Measurements from ENCODE around the gene GREM2.

DNA sequence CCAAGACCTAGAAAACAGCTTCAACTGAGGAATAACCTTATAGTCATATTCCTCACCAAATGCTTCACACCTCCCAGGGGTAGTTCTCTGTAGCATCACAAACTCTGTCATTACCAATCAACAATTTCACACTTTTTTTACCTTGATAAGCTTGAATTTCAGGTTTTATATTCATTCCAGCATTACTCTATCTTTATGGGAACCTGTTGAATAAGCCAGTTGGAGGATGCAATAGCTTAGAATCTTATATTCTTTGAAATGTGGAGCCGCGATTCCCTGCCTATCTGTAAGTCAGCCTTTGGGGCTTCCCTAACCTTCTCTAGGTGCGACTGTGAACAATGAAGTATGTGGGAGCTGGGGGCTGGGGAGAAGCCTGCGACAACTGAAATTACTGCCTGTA is 145.4 kb downstream of the GREM2 start:
- TF ChIP-seq POLR2A (IDR thresholded peaks at IDR 0.05; ENCODE audit: low read depth, low read length) (no peak), JUN (IDR thresholded peaks at IDR 0.05; ENCODE audit: borderline replicate concordance, insufficient read depth, insufficient read length, low read depth) (no peak), POLR2AphosphoS5 (IDR thresholded peaks at IDR 0.05; ENCODE audit: insufficient read depth, low read depth, low read length) (no peak), CTCF (IDR thresholded peaks at IDR 0.05; ENCODE audit: extremely low read depth in 1 of 2, insufficient read depth in 1 of 2, low read depth in 1 of 2, low read length in 2 of 2) (no peak), EZH2 (IDR thresholded peaks at IDR 0.05; ENCODE audit: borderline replicate concordance, low read depth, low read length, severe bottlenecking) (no peak), MYC (IDR thresholded peaks at IDR 0.05; ENCODE audit: low read depth, low read length) (no peak), GATA2 (IDR thresholded peaks at IDR 0.05; ENCODE audit: insufficient read depth, insufficient read length, low read depth, low read length) (no peak), FOS (IDR thresholded peaks at IDR 0.05; ENCODE audit: borderline replicate concordance, insufficient read depth, low read length) (no peak)
- TF ChIP-seq, protein P1, sequence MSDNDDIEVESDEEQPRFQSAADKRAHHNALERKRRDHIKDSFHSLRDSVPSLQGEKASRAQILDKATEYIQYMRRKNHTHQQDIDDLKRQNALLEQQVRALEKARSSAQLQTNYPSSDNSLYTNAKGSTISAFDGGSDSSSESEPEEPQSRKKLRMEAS (IDR thresholded peaks at IDR 0.05; ENCODE audit: insufficient read depth, insufficient read length) = no peak
